Muscle of leg (tissue), 11 donors: ENCODE data around the gene FAM53B. TPM values are rescaled to one million over a fixed set of nuclear protein-coding genes. Genes with fewer than 3 reads are reported as not detected.

Source experiments
- DNase-seq: peaks from one replicate; pipeline ENCODE4 v3.0.0; 2013
- H3K27ac ChIP-seq: one replicate; pipeline ENCODE4 v1.5.1; 2013; ENCODE audit warnings: mild to moderate bottlenecking, low read length, control low read depth
- H3K27me3 ChIP-seq: one replicate; pipeline ENCODE4 v1.6.1; 2013; ENCODE audit warnings: low read length; ENCODE audit not compliant: control insufficient read depth, insufficient read depth
- H3K36me3 ChIP-seq: one replicate; pipeline ENCODE4 v1.6.1; 2013; ENCODE audit warnings: low read length; ENCODE audit not compliant: control insufficient read depth, insufficient read depth
- H3K4me1 ChIP-seq: one replicate; pipeline ENCODE4 v1.6.1; 2013; ENCODE audit warnings: low read length; ENCODE audit not compliant: control insufficient read depth, insufficient read depth
- H3K4me3 ChIP-seq: one replicate; pipeline ENCODE4 v1.5.1; 2013; ENCODE audit warnings: low read length, control low read depth
- H3K9me3 ChIP-seq: replicated peaks from 2 replicates; pipeline ENCODE4 v1.6.1; 2013; ENCODE audit warnings: low read depth, low read length; ENCODE audit not compliant: control insufficient read depth
- WGBS: methylation state at CpG from one replicate; pipeline ENCODE4 v1.1.5; 2013; ENCODE audit warnings: missing lambda C conversion rate; ENCODE audit not compliant: insufficient coverage; 5-methylcytosine and 5-hydroxymethylcytosine counted together
- polyA plus RNA-seq, 8 donors: library from polyadenylated mRNA; unstranded; fragments of 120-200 nt; gene quantifications; one replicate each; pipeline versions ENCODE4 v1.2.1 to v1.2.3, GENCODE V29; 2013; ENCODE audit warnings: inconsistent platforms in 1 of 8, low replicate concordance in 1 of 8; ENCODE audit not compliant: insufficient read length in 8 of 8, insufficient read depth in 1 of 8
- total RNA-seq: library from RNA; stranded (reverse); fragments of 120-200 nt; gene quantifications from one replicate; pipeline ENCODE4 v1.2.4, GENCODE V29; 2013

FAM53B gene
- total and polyA plus RNA-seq, 9 donors: 23.6 to 31.2 (median 27.0) TPM

DNA sequence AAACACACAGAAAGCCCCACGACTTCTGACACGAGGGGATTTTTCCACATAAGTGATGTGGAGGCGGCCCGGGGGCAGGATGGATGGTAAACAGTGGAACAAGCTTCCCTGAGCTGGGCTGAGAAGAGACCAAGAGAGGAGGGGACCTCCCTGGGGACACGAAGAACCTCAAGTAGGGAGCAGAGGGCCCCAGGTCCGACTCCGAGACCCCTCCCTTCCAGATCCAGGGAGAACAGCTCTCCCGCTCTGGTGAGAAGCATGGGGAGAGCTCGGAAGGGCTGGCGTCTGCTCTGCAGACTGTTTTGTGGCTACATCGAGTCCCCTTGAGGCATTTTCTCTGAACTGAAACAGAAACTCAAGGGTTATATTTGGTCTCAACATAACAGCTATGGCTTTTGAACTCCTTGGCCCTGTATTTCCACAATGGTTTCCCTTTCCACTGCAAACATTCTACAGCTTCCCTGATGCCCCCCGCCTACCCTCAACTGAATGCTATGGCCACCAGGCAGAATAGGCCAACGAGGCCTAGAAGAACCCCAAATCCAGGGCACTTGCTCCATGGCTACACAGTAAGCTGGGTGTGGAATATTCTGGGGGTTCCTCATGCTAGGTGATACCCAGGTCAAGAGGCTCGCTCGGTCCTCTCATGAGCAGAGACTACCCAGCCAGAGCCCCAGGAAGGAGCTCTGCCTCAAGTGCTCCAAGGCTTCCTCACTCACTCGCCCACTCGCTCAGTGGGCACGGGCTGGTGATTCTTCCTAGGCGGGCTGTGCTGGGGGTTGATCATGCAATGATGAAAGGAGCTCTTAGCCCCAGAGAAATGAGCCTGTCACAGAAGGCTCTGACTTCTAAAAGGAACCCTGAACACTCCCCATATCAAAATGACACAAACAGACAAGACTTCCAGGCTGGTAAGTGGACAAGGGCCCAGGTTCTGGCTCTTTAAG lies 47.5 kb downstream of the FAM53B start:
- no peaks in the 10 kb centered on the region for H3K9me3 ChIP-seq
- H3K4me1 ChIP-seq: peaks cover 82% of the 10 kb centered on the region
- no peak for DNase-seq
- H3K27me3 ChIP-seq: no peaks in the 10 kb centered on the region
- WGBS: 77% methylated on average over 10 of the region's 19 CpGs
- H3K27ac ChIP-seq: peak overlapping the region; percentile 26
- no peak overlapping the region for H3K4me3 ChIP-seq
- H3K36me3 ChIP-seq: peaks cover 29% of the 10 kb centered on the region

DNA sequence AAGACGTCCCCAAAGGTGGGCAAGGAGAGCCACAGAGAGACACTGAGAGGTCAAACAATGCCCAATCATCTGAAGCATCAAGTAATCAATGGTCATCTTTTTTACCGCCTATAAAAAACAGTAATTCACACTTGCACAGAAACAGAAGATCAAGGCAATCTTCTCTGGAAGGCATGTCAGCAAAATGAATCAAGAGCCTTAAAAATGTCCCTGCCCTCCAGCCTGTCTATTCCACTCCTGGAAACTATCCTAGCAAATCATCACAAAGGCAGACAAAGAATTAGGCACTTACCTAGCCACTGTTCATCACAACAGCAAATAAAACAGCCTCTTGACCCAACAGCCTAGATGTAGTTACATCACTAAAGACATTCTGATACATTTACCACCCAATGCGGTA lies 48.9 kb downstream of the FAM53B start:
- H3K9me3 ChIP-seq: no peaks in the 10 kb centered on the region
- DNase-seq: no peak
- no peak overlapping the region for H3K4me3 ChIP-seq
- H3K27me3 ChIP-seq: no peaks in the 10 kb centered on the region
- WGBS: 83% methylated on average over 1 of the region's 3 CpGs
- H3K36me3 ChIP-seq: peaks cover 34% of the 10 kb centered on the region
- peaks cover 70% of the 10 kb centered on the region for H3K4me1 ChIP-seq
- H3K27ac ChIP-seq: no peak overlapping the region

DNA sequence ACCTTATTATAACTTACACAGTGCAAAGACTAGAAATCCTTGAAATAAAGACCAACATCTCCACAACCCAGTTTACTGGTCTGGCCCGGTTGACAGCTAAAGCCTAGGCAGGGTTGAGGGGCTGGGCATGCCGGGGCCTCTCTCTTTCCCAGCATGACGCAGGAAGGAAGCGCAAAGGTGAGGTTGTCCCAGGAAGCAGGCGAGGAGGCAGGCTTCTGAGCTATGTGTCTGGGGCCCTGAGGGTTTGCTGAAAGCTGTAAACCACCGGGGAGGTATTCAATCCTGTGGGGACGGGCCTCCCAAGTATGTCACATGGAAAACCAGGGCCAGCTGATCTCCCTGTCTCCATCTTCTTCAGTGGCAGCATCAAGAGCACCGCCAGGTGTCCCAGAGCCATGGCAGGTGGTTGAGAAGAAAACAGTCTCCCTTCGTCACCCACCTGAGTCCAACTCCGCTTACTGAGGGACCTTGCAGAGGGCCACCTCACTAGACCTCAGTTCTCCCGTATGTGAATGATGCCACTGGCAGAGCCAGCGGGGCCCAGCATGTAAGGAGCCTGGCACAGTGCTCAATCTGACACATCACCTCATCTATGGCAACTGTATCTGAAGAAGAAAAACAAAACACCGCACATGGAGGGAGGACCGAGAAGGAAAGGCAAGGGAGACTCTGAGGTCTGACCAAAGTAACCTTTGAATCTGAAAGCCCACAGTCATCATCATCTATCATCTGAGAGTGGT lies 49.5 kb downstream of the FAM53B start:
- Histone ChIP-seq H3K27ac (peak overlapping the region; percentile 65), H3K4me3 (no peak overlapping the region), H3K27me3 (no peaks in the 10 kb centered on the region), H3K4me1 (peaks cover 64% of the 10 kb centered on the region), H3K36me3 (peaks cover 37% of the 10 kb centered on the region), H3K9me3 (no peaks in the 10 kb centered on the region)
- WGBS: 91% methylated on average over 4 of the region's 14 CpGs
- DNase-seq: no peak

DNA sequence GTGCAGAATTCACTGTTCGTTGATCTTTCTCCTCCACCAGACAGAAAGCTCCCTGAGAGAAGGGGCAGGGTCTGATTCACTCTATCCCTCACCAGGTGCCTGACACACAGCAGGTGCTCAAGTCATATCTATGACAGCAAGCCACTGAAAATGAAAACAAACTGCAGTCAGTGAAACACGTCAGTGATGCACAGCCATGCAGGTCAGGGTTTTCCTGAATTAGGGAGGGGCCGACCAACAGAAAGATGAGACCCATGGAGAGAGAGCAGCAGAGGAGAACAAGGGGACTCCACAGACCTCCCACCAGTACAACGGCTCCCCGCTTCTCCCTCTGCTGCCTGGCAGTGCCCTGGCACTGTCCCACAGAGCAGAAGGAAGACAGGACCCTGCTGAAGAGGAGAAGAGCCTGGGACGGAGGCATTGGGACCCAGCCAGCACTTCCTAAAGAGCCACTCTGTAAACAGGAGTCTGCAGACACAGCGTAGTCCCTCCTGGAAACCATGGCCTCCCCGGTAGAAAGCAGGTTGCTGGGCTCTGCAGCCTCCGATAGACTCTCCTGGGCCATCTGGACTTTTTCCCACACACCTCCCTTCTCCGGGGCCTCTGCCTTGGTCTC lies 50.3 kb downstream of the FAM53B start:
- peaks cover 44% of the 10 kb centered on the region for H3K36me3 ChIP-seq
- H3K9me3 ChIP-seq: no peaks in the 10 kb centered on the region
- H3K4me1 ChIP-seq: peaks cover 56% of the 10 kb centered on the region
- H3K27me3 ChIP-seq: no peaks in the 10 kb centered on the region
- H3K4me3 ChIP-seq: no peak overlapping the region
- H3K27ac ChIP-seq: peak overlapping the region; percentile 65
- 41% methylated on average over 7 of the region's 10 CpGs for WGBS
- DNase-seq: no peak

DNA sequence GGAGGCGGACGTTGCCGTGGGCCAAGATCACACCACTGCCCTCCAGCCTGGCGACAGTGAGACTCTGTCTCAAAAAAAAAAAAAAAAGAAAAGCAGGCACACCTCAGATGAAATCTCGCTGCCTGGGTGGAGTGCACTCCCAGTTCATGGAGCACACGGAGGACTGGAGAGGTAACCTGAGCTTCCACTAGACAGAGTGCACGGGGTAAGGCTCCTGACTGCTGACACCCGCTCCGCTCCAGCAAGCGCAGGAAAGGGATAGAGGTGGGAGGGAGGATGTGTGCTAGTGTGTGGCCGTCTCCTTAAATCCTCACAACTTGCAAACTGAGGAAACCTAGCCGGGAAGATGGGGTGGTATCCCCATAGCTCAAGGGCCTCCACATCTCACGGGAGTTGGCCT lies 50.8 kb downstream of the FAM53B start:
- 64% methylated on average over 7 of the region's 13 CpGs for WGBS
- H3K36me3 ChIP-seq: peaks cover 45% of the 10 kb centered on the region
- DNase-seq: no peak
- H3K4me3 ChIP-seq: no peak overlapping the region
- H3K9me3 ChIP-seq: no peaks in the 10 kb centered on the region
- H3K27me3 ChIP-seq: no peaks in the 10 kb centered on the region
- peak overlapping the region; percentile 65 for H3K27ac ChIP-seq
- H3K4me1 ChIP-seq: peaks cover 51% of the 10 kb centered on the region

DNA sequence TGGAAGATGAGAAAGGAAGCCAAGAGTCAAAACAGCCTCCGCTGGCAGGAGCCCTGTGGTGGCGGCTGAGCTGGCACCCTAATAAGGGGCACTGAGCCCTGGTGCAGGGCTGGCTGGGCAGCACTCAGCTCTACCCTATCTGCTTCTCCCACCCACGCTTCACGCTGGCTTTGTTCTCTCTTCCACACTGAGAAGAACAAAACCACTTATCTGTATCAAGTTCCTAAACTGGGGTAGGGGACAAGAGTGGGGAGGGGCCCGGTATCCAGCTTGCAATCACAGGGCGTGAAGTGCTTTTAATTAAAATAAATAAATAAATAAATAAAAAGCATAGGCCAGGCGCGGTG lies 52.1 kb downstream of the FAM53B start:
- Histone ChIP-seq H3K9me3 (no peaks in the 10 kb centered on the region), H3K4me3 (no peak overlapping the region), H3K27me3 (no peaks in the 10 kb centered on the region), H3K36me3 (peaks cover 51% of the 10 kb centered on the region), H3K27ac (peak overlapping the region; percentile 24), H3K4me1 (peaks cover 42% of the 10 kb centered on the region)
- no peak for DNase-seq
- WGBS: no CpG with 5 or more reads among the region's 8 CpGs

DNA sequence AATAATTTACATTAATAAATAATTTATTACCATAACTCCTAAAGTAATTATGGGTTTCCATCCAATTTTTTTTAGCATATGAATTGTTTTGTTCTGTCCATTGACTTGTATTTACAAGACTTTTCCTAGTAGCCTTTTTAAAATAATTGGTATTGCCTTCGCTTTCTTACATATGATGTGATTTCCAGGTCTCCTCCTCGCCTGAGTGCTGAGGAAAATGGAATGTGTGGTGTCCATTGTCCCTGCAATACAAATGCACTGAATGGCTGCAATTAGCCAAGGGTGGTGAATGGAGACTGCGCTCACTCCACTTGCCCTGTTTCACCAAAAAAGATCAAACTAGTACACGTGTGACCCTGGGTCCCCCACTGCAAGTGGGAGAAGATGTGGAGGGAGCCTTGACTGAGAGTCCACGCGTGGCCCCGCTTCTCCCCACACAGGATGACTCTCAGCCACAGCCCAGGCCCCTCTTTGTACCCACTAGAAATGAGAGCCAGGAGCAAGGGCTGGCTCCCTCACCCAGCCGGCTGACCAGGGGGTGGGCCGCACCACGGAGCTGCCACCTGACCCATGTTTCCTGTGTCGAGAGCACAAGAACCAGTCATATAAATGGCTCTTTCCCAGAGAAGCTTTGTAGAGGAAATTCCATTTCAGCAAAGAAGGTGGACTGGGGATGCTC lies 52.6 kb downstream of the FAM53B start:
- Histone ChIP-seq H3K4me1 (peaks cover 40% of the 10 kb centered on the region), H3K27ac (peak overlapping the region; percentile 24), H3K27me3 (no peaks in the 10 kb centered on the region), H3K9me3 (no peaks in the 10 kb centered on the region), H3K36me3 (peaks cover 53% of the 10 kb centered on the region), H3K4me3 (no peak overlapping the region)
- no peak for DNase-seq
- WGBS: 47% methylated on average over 3 of the region's 11 CpGs

DNA sequence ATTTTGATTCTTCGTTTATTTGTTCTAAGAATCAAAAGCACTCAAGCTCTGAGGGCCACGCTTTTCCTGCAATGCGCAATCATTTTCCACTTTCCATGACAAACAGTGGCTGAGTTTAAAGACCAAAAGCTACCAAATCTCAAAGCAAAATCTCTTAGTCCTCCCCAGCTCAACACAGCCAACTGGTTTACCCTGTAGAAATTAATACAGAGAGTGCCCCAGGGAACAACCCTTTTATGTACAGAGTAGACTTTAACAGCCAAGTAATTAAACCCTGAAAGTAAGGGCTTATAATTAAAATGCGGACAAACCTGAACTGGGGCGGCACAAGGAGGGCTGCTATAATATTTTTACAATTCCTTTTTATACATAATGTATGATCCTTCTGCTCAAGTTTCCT lies 53.2 kb downstream of the FAM53B start:
- peaks cover 54% of the 10 kb centered on the region for H3K36me3 ChIP-seq
- H3K27ac ChIP-seq: no peak overlapping the region
- peaks cover 40% of the 10 kb centered on the region for H3K4me1 ChIP-seq
- no peak for DNase-seq
- WGBS: 95% methylated on average over 3 of the region's 5 CpGs
- H3K27me3 ChIP-seq: no peaks in the 10 kb centered on the region
- no peaks in the 10 kb centered on the region for H3K9me3 ChIP-seq
- no peak overlapping the region for H3K4me3 ChIP-seq

DNA sequence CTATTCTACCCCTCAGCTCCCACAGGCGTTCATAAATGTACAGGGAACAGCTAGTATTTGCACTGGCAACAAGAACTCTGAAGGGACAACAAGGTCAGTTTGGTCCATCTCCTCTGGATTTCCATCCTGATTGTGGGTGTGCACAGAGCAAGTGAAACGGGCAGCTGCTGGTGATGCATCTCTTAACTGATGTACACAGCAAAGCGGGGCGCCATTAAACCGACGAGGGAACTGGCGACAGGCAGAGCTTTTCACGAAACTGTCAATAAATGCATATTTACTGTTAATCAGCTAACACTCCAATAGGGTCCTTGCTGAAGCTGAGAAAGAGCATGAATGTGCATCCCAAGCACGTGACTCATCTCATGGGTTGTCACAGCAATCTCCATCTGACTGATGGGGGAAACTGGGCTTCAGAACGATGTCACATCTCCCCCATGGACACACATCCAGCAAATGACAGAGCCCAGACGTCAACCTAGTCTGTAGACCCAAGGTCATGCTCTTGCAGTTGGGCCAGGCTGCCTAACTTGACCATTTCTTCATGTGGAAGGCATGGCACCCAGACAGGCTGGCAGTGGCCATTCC lies 54.2 kb downstream of the FAM53B start:
- H3K36me3 ChIP-seq: peaks cover 46% of the 10 kb centered on the region
- H3K9me3 ChIP-seq: no peaks in the 10 kb centered on the region
- no peak overlapping the region for H3K27ac ChIP-seq
- 97% methylated on average over 5 of the region's 11 CpGs for WGBS
- no peak overlapping the region for H3K4me3 ChIP-seq
- peaks cover 48% of the 10 kb centered on the region for H3K4me1 ChIP-seq
- no peak for DNase-seq
- no peaks in the 10 kb centered on the region for H3K27me3 ChIP-seq
